Measurements from ENCODE around the gene AMFR.

Gene AMFR

DNA sequence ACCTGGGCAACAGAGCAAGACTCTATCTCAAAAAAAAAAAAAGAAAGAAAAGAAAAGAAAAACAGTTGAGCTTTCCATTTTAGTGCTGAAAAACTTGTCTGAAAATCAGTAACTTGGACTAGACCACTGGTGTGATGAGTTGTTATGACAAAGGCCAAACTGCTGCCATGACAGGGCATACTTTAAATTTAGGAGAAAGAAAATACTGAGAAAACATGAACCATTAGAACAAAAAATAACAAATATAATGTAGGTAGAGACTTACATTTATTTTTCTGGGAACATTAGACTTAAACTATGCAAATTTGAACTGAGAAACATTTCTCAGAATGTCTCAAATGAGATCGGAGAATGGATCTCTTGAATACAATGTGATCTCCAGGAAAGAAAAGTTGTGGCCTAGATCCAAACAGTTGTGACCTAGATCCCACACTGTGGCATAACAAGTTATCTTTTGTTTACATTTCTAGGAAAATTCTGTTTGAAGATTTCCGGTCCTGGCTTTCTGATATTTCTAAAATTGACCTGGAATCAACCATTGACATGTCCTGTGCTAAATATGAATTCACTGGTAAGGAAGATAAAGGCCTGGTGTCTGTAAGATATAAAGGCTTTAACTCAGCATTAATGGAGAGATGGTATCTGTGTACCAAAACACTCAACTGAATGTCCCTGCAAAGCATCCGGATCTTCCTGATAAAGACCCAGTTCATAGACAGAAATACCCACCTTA is 36.9 kb upstream of the AMFR start:
- no peak for DNase-seq (ENCODE audit: low spot score)
- H3K27ac ChIP-seq, result no peak overlapping the region
- POLR2A ChIA-PET (ENCODE audit: low non-redundant PET), result no interaction called here
- CTCF ChIA-PET, result no interaction called here
- TF ChIP-seq, protein P1, sequence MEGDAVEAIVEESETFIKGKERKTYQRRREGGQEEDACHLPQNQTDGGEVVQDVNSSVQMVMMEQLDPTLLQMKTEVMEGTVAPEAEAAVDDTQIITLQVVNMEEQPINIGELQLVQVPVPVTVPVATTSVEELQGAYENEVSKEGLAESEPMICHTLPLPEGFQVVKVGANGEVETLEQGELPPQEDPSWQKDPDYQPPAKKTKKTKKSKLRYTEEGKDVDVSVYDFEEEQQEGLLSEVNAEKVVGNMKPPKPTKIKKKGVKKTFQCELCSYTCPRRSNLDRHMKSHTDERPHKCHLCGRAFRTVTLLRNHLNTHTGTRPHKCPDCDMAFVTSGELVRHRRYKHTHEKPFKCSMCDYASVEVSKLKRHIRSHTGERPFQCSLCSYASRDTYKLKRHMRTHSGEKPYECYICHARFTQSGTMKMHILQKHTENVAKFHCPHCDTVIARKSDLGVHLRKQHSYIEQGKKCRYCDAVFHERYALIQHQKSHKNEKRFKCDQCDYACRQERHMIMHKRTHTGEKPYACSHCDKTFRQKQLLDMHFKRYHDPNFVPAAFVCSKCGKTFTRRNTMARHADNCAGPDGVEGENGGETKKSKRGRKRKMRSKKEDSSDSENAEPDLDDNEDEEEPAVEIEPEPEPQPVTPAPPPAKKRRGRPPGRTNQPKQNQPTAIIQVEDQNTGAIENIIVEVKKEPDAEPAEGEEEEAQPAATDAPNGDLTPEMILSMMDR (conservative IDR thresholded peaks at IDR 0.05; ENCODE audit: low read depth), result no peak

DNA sequence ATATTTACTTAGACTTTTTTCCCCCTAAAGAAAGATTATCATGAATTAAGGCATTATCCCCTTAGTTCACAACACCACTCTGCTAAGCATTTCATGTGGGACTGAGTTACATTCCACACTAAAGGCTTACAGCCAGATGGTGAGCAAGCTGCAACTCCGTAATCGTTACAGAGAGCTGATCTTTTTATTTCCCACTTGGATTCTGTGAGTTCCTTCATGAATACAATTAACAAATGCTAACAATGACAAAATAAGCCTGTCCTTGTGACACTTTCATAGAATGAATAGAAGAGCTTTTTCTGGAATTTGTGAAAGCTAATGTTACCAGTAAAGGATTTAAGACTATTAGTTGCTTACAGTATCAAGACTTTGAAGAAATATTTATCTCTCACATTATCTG is 34.8 kb upstream of the AMFR start:
- no peak for DNase-seq (ENCODE audit: low spot score)
- TF ChIP-seq, protein P1 (conservative IDR thresholded peaks at IDR 0.05; ENCODE audit: low read depth), result no peak
- CTCF ChIA-PET, result no interaction called here
- no peak overlapping the region for H3K27ac ChIP-seq
- POLR2A ChIA-PET (ENCODE audit: low non-redundant PET), result no interaction called here

DNA sequence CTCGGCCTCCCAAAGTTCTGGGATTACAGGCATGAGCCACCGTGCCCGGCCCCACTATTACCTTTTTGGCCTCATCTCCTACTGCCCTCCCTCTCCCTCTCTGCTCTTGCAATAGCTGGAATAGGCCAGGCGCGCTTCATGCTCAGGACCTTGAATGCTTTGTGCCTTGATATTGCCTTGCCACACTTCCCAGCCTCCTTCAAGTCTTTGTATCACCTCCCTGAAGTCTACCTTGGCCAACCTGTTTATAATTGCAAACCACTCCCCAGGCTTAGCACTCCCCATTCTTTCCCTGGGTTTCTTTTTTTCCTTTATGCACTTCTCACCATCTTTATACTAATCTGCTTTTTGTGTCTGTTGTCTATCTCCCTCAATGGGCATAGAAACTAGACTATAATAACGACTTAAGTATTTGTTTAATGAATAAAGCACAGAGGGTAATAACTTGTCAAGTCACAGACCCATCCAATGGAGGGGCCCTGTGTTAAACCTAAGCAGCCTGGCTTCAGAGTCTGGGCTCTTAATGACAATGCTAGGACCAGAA is 32.7 kb upstream of the AMFR start:
- DNase-seq (ENCODE audit: low spot score), result no peak
- TF ChIP-seq, protein P1 (conservative IDR thresholded peaks at IDR 0.05; ENCODE audit: low read depth), result no peak
- ChIA-PET POLR2A (ENCODE audit: low non-redundant PET) (no interaction called here), CTCF (no interaction called here)
- H3K27ac ChIP-seq, result no peak overlapping the region

DNA sequence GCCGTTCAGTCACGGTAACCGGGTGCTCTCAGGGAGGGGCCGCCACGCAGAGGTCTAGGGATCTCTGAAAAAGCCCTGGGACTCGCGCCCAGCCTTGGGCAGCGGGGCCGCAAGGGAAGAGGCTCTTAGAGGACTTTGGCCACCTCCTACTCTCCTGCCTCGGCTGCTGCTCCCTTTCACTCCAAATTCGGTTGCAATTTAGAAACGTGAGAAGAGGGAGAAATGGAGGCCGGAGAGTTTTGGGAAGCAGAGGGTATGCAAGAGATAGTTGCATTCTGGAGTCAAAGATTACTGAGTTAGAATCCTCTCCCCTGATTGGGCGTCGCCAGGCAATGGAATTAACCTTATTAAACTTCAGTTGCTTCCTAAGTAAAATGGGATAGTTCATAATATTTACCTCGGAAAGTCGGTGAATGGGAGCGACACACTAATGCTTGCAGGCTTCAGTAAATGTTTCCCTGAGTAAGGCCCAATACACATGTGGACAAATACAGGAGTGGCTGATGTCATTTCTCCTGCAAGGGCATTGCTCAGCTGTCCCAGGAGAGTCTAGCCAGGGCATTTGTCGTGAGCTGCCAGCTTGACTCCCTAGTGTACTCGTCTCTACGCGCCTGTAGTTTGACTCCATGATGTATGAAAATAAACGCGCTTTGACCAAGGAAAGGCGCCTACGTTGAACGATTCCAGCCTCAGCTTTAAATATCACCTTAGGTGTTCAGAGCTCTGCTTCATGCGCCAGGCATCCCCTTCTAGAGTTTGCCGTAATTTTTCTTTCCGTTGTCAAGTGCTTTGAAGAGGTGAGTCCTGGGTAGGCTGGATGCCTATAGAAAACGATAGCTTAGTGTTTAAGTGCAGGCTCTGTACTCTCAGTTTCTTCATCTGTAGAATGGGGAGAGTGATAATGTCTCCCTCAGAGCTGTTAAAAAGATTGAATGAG is 26.7 kb upstream of the AMFR start:
- POLR2A ChIA-PET (ENCODE audit: low non-redundant PET), result no interaction called here

DNA sequence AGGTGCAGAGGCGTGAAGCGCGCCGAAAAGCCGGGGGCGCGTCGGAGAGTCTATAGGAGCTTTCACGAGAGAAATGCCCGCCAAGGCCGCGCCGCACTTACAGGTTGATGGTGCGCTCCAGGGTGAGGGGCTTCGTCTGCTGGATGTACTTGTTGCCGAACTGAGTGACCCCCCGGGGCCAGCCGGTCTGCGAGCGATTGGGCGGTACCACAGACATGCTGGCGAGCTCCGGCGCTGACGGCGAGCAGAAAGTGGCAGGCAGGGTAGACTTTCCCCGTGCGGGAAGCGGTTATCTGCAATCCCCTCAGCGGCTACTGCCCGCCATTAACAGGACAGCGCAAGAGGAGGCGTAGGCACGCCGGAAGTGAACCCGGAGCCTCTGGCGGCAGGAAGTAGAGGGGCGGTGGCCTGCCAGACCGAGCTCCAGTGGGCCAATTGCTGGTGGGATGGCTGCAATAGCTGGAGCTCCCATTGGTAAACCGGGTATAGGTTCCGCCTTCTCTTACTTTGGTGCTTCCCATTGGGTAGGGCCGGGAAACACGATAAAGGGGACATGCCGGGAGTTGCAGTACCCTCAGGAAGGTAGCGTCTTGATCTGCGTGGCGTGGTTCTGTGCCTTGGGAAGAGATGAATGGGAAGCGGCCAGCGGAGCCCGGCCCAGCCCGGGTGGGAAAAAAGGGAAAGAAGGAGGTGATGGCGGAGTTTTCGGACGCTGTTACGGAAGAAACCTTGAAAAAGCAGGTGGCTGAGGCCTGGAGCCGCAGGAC is 25.8 kb upstream of the AMFR start, which contains the start of the genes NUDT21 and OGFOD1:
NUDT21 (minus strand) TSS at position 347 of the 767 bp plus-strand sequence; CDS start at position 217, 130 bp downstream.
OGFOD1 (plus strand) TSS at position 569 of the 767 bp plus-strand sequence; CDS start at position 628, 59 bp downstream.
- TF ChIP-seq, protein P1 (conservative IDR thresholded peaks at IDR 0.05; ENCODE audit: low read depth), result no peak
- ChIA-PET CTCF (interaction anchor here (0.5 to 0.7 kb wide), 2 partner anchors 16 to 395 kb away, joined by 3 to 4 read pairs; no protein-coding TSS in a partner anchor), POLR2A (ENCODE audit: low non-redundant PET) (no interaction called here)
- DNase-seq (ENCODE audit: low spot score), result peak; percentile 99
- peak within 1 kb of the TSS; percentile 86 for H3K27ac ChIP-seq

More for the DNA sequence above, 26.7 kb upstream of the AMFR start:
- peak overlapping the region; percentile 86 for H3K27ac ChIP-seq
- CTCF ChIA-PET, result interaction anchor here (0.6 to 0.9 kb wide), 3 partner anchors 14 to 250 kb away, joined by 3 to 5 read pairs (median 4); no protein-coding TSS in a partner anchor
- DNase-seq (ENCODE audit: low spot score), result peak; percentile 69
- TF ChIP-seq, protein P1 (conservative IDR thresholded peaks at IDR 0.05; ENCODE audit: low read depth), result no peak

Data from RWPE1 (cell line).